Type B pancreatic cell (in vitro differentiated cells): Measurements from ENCODE around the gene COL5A1. TPM values are rescaled to one million over a fixed set of nuclear protein-coding genes. Genes with fewer than 3 reads are reported as not detected.

Experiments used
- DNase-seq: peaks from one replicate; pipeline ENCODE4 v3.0.0; 2021; ENCODE audit warnings: mixed read lengths; ENCODE audit not compliant: unreplicated experiment; ENCODE audit errors: extremely low spot score
- H3K27ac Mint-ChIP-seq: 2 replicates; pipeline ENCODE4 v1.8.0; 2021; ENCODE audit warnings: mild to moderate bottlenecking, mixed read lengths
- H3K27me3 Mint-ChIP-seq: 2 replicates; pipeline ENCODE4 v1.8.0; 2021; ENCODE audit warnings: mixed read lengths
- H3K36me3 Mint-ChIP-seq: 2 replicates; pipeline ENCODE4 v1.8.0; 2021; ENCODE audit warnings: mixed read lengths
- H3K4me1 Mint-ChIP-seq: one replicate; pipeline ENCODE4 v1.8.0; 2021; ENCODE audit warnings: mixed read lengths; ENCODE audit not compliant: unreplicated experiment
- H3K4me3 Mint-ChIP-seq: 2 replicates; pipeline ENCODE4 v1.8.0; 2021; ENCODE audit warnings: mild to moderate bottlenecking, mixed read lengths
- H3K9me3 Mint-ChIP-seq: 2 replicates; pipeline ENCODE4 v1.8.0; 2021; ENCODE audit warnings: mixed read lengths
- CTCF ChIP-seq: fragments of 200-600 bp; sonication (generic); conservative IDR thresholded peaks from 2 replicates; pipeline ENCODE4 v1.5.0; 2021; ENCODE audit warnings: antibody characterized with exemption, mild to moderate bottlenecking
- total RNA-seq: library from RNA; stranded (reverse); gene quantifications from 2 replicates; pipeline ENCODE4 v1.2.1, GENCODE V29; 2021; ENCODE audit warnings: low replicate concordance

The COL5A1 gene
- total RNA-seq, 1 donor from 2014 or later = 112 TPM

- no peaks in the 10 kb centered on the region for H3K27me3 Mint-ChIP-seq
- H3K9me3 Mint-ChIP-seq = no peaks in the 10 kb centered on the region
- no peak for DNase-seq
- peaks cover 5% of the 10 kb centered on the region for H3K36me3 Mint-ChIP-seq
- no peak for TF ChIP-seq CTCF
- no peak overlapping the region for H3K4me3 Mint-ChIP-seq
- H3K27ac Mint-ChIP-seq = no peak overlapping the region
- no peaks in the 10 kb centered on the region for H3K4me1 Mint-ChIP-seq
These were observed 177.0 kb downstream of the COL5A1 start for GRCh38 chr9:134818591-134818990.

GRCh38 chr9:134820901-134821300 is 179.3 kb downstream of the COL5A1 start:
- DNase-seq = no peak
- H3K27me3 Mint-ChIP-seq = no peaks in the 10 kb centered on the region
- H3K4me1 Mint-ChIP-seq = no peaks in the 10 kb centered on the region
- TF ChIP-seq CTCF = no peak
- no peaks in the 10 kb centered on the region for H3K9me3 Mint-ChIP-seq
- no peak overlapping the region for H3K4me3 Mint-ChIP-seq
- peaks cover 7% of the 10 kb centered on the region for H3K36me3 Mint-ChIP-seq
- no peak overlapping the region for H3K27ac Mint-ChIP-seq

GRCh38 chr9:134822541-134822940 is 180.9 kb downstream of the COL5A1 start:
- Mint-ChIP-seq H3K4me1 (no peaks in the 10 kb centered on the region), H3K36me3 (peaks cover 4% of the 10 kb centered on the region), H3K27ac (no peak overlapping the region), H3K27me3 (no peaks in the 10 kb centered on the region), H3K4me3 (no peak overlapping the region), H3K9me3 (no peaks in the 10 kb centered on the region)
- no peak for DNase-seq
- no peak for TF ChIP-seq CTCF

GRCh38 chr9:134823623-134824022 is 182.0 kb downstream of the COL5A1 start:
- Mint-ChIP-seq H3K36me3 (peaks cover 4% of the 10 kb centered on the region), H3K4me3 (no peak overlapping the region), H3K27me3 (no peaks in the 10 kb centered on the region), H3K4me1 (no peaks in the 10 kb centered on the region), H3K27ac (no peak overlapping the region), H3K9me3 (no peaks in the 10 kb centered on the region)
- DNase-seq = no peak
- TF ChIP-seq CTCF = no peak

- Mint-ChIP-seq H3K27ac (no peak overlapping the region), H3K9me3 (no peaks in the 10 kb centered on the region), H3K4me1 (no peaks in the 10 kb centered on the region), H3K27me3 (no peaks in the 10 kb centered on the region), H3K4me3 (no peak overlapping the region), H3K36me3 (peaks cover 4% of the 10 kb centered on the region)
- no peak for TF ChIP-seq CTCF
- no peak for DNase-seq
These were observed 183.0 kb downstream of the COL5A1 start for GRCh38 chr9:134824583-134824982.

GRCh38 chr9:134825025-134825424 is 183.4 kb downstream of the COL5A1 start:
- Mint-ChIP-seq H3K4me1 (no peaks in the 10 kb centered on the region), H3K36me3 (peaks cover 4% of the 10 kb centered on the region), H3K27ac (no peak overlapping the region), H3K27me3 (no peaks in the 10 kb centered on the region), H3K4me3 (no peak overlapping the region), H3K9me3 (no peaks in the 10 kb centered on the region)
- no peak for DNase-seq
- TF ChIP-seq CTCF = no peak
